Neural progenitor cell (in vitro differentiated cells): Measurements from ENCODE around the gene PIGL.

ENCODE experiments used
- EZH2 ChIP-seq: fragments of 200-600 bp; sonication (generic); IDR thresholded peaks from 2 replicates; pipeline ENCODE4 v1.6.1; 2017; ENCODE audit warnings: antibody characterized with exemption, mild to moderate bottlenecking, moderate library complexity
- TF ChIP-seq, protein P1 (sequence below): fragments of 200-600 bp; sonication (generic); IDR thresholded peaks from 2 replicates; pipeline ENCODE4 v1.5.1; 2017; ENCODE audit warnings: antibody characterized with exemption, mild to moderate bottlenecking

DNA sequence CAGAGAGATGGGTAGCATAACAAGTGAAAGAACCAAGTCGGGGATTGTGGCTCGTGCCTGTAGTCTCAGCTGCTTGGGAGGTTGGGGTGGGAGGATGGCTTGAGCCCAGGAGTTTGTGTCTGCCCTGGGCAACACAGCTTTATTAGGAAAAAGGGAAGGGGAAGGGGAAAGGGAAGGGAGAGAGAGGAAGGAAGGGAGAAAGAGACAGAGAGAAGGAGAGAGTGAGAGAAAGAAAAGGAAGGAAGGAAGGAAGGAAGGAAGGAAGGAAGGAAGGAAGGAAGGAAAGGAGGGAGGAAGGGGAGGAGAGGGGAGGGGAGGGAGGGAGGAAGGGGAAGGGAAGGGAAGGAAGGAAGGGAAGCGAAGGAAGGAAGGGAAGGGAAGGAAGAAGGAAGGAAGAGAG lies 103.0 kb downstream of the PIGL start:
- TF ChIP-seq, protein P1, sequence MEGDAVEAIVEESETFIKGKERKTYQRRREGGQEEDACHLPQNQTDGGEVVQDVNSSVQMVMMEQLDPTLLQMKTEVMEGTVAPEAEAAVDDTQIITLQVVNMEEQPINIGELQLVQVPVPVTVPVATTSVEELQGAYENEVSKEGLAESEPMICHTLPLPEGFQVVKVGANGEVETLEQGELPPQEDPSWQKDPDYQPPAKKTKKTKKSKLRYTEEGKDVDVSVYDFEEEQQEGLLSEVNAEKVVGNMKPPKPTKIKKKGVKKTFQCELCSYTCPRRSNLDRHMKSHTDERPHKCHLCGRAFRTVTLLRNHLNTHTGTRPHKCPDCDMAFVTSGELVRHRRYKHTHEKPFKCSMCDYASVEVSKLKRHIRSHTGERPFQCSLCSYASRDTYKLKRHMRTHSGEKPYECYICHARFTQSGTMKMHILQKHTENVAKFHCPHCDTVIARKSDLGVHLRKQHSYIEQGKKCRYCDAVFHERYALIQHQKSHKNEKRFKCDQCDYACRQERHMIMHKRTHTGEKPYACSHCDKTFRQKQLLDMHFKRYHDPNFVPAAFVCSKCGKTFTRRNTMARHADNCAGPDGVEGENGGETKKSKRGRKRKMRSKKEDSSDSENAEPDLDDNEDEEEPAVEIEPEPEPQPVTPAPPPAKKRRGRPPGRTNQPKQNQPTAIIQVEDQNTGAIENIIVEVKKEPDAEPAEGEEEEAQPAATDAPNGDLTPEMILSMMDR: no peak
- no peak for TF ChIP-seq EZH2
